Esophagus muscularis mucosa (tissue), 4 donors: ENCODE measurements around the gene OGFOD2.

Source experiments
- EP300 ChIP-seq: sonication (generic); formaldehyde crosslinking; IDR thresholded peaks from one replicate; pipeline ENCODE4 v1.6.1; 2017; ENCODE audit warnings: antibody characterized with exemption
- POLR2A ChIP-seq: fragments of 450-650 bp; IDR thresholded peaks from one replicate; pipeline ENCODE4 v1.6.1; 2017; ENCODE audit warnings: antibody characterized with exemption, moderate library complexity, mild to moderate bottlenecking, low read depth
- POLR2AphosphoS5 ChIP-seq, 2 donors: sonication (generic); formaldehyde crosslinking; IDR thresholded peaks; one replicate each; pipeline ENCODE4 v1.6.1; 2017; ENCODE audit warnings: antibody characterized with exemption in 2 of 2
- TF ChIP-seq, protein P1 (sequence below), 3 experiments: fragments of 200-600 bp in 2 of 3; fragments of 450-650 bp in 1 of 3; sonication (generic) in 2 of 3; IDR thresholded peaks; one replicate each; pipeline ENCODE4 v1.5.1; 2017 to 2019; ENCODE audit warnings: antibody characterized with exemption in 3 of 3, mild to moderate bottlenecking in 2 of 3, moderate library complexity in 1 of 3

DNA sequence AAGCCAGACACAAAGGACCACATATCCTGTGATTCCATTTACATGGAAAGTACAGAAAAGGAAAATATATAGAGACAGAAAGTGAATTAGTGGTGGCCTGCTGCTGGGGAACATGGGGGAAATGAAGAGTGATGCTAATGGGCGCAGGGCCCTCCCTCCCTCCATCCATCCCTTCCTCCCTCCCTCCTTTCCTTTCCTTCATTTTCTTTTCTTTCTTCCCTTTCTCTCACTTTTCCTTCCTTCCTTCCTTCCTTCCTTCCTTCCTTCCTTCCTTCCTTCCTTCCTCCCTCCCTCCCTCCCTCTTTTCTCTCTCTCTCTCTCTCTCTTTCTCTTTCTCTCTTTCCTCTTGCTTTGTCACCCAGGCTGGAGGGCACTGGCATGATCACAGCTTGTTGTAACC, 42.7 kb downstream of the OGFOD2 start:
- TF ChIP-seq, protein P1, sequence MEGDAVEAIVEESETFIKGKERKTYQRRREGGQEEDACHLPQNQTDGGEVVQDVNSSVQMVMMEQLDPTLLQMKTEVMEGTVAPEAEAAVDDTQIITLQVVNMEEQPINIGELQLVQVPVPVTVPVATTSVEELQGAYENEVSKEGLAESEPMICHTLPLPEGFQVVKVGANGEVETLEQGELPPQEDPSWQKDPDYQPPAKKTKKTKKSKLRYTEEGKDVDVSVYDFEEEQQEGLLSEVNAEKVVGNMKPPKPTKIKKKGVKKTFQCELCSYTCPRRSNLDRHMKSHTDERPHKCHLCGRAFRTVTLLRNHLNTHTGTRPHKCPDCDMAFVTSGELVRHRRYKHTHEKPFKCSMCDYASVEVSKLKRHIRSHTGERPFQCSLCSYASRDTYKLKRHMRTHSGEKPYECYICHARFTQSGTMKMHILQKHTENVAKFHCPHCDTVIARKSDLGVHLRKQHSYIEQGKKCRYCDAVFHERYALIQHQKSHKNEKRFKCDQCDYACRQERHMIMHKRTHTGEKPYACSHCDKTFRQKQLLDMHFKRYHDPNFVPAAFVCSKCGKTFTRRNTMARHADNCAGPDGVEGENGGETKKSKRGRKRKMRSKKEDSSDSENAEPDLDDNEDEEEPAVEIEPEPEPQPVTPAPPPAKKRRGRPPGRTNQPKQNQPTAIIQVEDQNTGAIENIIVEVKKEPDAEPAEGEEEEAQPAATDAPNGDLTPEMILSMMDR (IDR thresholded peaks at IDR 0.05) = no peak
- TF ChIP-seq POLR2AphosphoS5 (IDR thresholded peaks at IDR 0.05) (no peak), POLR2A (no peak), EP300 (no peak)
